HEK293 (cell line): ENCODE measurements around the gene CRACDL.

ENCODE experiments used
- CTCF ChIA-PET: fragments of 350-600 bp; formaldehyde crosslinking; extraction: SDS; loops from one replicate; lab custom pipeline; 2021; ENCODE audit warnings: antibody characterized with exemption; lab: Yijun Ruan, JAX
- POLR2A ChIA-PET: fragments of 300-600 bp; formaldehyde crosslinking; extraction: SDS; loops from one replicate; lab custom pipeline; 2020; ENCODE audit warnings: antibody characterized with exemption, inconsistent platforms; lab: Yijun Ruan, JAX
- H3K27ac ChIP-seq: fragments of 200-500 bp; sonication (Bioruptor generic); 2 replicates; pipeline ENCODE4 v1.5.1; 2014; ENCODE audit warnings: low read depth, low read length, control low read depth, inconsistent platforms; ENCODE audit errors: extremely low read depth
- H3K36me3 ChIP-seq, 2 experiments: fragments of 200-500 bp in 1 of 2; sonication (Bioruptor generic) in 1 of 2; 1 replicate in 1 of 2; 2 replicates in 1 of 2; pipeline ENCODE4 v1.5.1; 2014 to 2017; ENCODE audit warnings: inconsistent platforms in 2 of 2, low read length in 2 of 2; ENCODE audit not compliant: control insufficient read depth in 2 of 2, insufficient read depth in 1 of 2
- H3K4me1 ChIP-seq: fragments of 200-500 bp; sonication (Bioruptor generic); 2 replicates; pipeline ENCODE4 v1.5.1; 2014; ENCODE audit warnings: mild to moderate bottlenecking, low read length, inconsistent platforms; ENCODE audit not compliant: control insufficient read depth, insufficient read depth
- H3K4me3 ChIP-seq: 2 replicates; pipeline ENCODE4 v1.5.1; 2011; ENCODE audit warnings: low read depth, mild to moderate bottlenecking, control low read depth, low read length, moderate library complexity
- H3K9me3 ChIP-seq: fragments of 200-500 bp; sonication (Bioruptor generic); 2 replicates; pipeline ENCODE4 v1.5.1; 2014; ENCODE audit warnings: low read depth, low read length, inconsistent platforms; ENCODE audit not compliant: control insufficient read depth, insufficient read depth
- HOXA7 ChIP-seq: sonication (generic); formaldehyde crosslinking; IDR thresholded peaks from 2 replicates; pipeline ENCODE4 v1.8.1; 2022; ENCODE audit warnings: missing genetic modification reagents, borderline replicate concordance
- ZFHX2 ChIP-seq: fragments of 450-650 bp; formaldehyde crosslinking; conservative IDR thresholded peaks from 2 replicates; pipeline ENCODE4 v1.5.1; 2016; ENCODE audit warnings: missing biosample characterization, missing genetic modification characterization
- ZIC2 ChIP-seq: fragments of 450-650 bp; formaldehyde crosslinking; IDR thresholded peaks from 2 replicates; pipeline ENCODE4 v1.5.1; 2016; ENCODE audit warnings: missing biosample characterization, missing genetic modification characterization
- ZNF138 ChIP-seq: fragments of 450-650 bp; formaldehyde crosslinking; IDR thresholded peaks from 2 replicates; pipeline ENCODE4 v1.5.1; 2016; ENCODE audit warnings: missing biosample characterization, missing genetic modification characterization, borderline replicate concordance
- ZNF16 ChIP-seq: fragments of 450-650 bp; formaldehyde crosslinking; IDR thresholded peaks from 2 replicates; pipeline ENCODE4 v1.5.1; 2016; ENCODE audit warnings: low read depth, missing biosample characterization, missing genetic modification characterization
- ZNF214 ChIP-seq: fragments of 450-650 bp; formaldehyde crosslinking; IDR thresholded peaks from 2 replicates; pipeline ENCODE4 v1.5.1; 2017; ENCODE audit warnings: missing biosample characterization, mild to moderate bottlenecking, missing genetic modification characterization, borderline replicate concordance
- ZNF221 ChIP-seq: fragments of 450-650 bp; formaldehyde crosslinking; IDR thresholded peaks from 2 replicates; pipeline ENCODE4 v1.5.1; 2017; ENCODE audit warnings: missing biosample characterization, missing genetic modification characterization, borderline replicate concordance
- ZNF37A ChIP-seq: fragments of 450-650 bp; IDR thresholded peaks from 2 replicates; pipeline ENCODE4 v1.5.1; 2018; ENCODE audit warnings: missing biosample characterization, missing genetic modification characterization
- ZNF707 ChIP-seq: fragments of 450-650 bp; formaldehyde crosslinking; IDR thresholded peaks from 2 replicates; pipeline ENCODE4 v1.5.1; 2016; ENCODE audit warnings: missing biosample characterization, missing genetic modification characterization
- TF ChIP-seq, protein P1 (sequence below): fragments of 450-650 bp; formaldehyde crosslinking; IDR thresholded peaks from 2 replicates; pipeline ENCODE4 v1.5.1; 2016; ENCODE audit warnings: missing biosample characterization, missing genetic modification characterization
- TF ChIP-seq, protein P2 (sequence below): fragments of 450-650 bp; formaldehyde crosslinking; IDR thresholded peaks from 2 replicates; pipeline ENCODE4 v1.5.1; 2016; ENCODE audit warnings: missing biosample characterization, missing genetic modification characterization
- TF ChIP-seq, protein P3 (sequence below): fragments of 450-650 bp; formaldehyde crosslinking; IDR thresholded peaks from 2 replicates; pipeline ENCODE4 v1.5.1; 2016; ENCODE audit warnings: missing biosample characterization, missing genetic modification characterization
- TF ChIP-seq, protein P4 (sequence below): fragments of 450-650 bp; formaldehyde crosslinking; IDR thresholded peaks from 2 replicates; pipeline ENCODE4 v1.5.1; 2016; ENCODE audit warnings: missing biosample characterization, missing genetic modification characterization

CRACDL gene

DNA sequence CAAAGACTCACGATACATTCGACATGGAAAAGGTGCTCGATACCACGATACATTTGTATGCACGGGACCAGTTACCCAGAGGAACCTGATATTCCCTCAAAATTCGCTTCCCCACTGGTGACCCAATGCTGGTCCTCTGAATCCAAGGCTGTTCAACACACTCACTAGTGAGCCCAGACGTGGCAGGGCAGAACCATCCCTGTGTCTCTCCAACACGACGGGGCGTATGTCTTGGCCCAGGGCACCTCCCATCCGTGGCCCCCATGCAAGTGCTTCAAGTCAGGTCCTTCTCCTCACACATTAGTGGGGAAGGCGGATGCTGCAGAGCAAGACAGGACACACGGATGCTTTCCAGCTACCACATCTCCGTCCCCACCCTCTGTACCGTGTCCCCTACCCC is 6.1 kb downstream of the CRACDL start (continued):
- TF ChIP-seq ZNF16 (tag by site-specific recombination) = no peak
- TF ChIP-seq ZNF138 = no peak
- TF ChIP-seq ZFHX2 (tag by site-specific recombination) = no peak
- TF ChIP-seq ZIC2 (tag by site-specific recombination) = no peak

DNA sequence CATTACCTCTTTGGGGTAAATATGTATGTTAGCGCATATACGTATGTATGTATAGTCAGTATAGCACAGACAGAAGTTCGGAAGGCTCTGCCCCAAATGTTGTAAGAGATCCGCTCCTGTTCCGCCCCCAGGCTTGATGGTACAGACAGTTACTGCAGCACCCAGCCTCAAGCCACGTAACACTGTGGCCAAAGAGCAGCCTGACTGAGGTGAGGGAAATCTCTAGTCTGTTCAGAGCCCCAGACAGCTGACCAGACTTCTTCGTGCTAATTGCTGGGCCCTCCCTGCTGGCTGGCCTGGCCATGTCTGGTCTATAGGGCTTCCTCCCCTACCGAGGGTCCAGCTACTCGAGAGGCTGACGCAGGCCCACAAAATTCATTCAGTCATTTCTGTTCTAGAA is 7.8 kb downstream of the CRACDL start:
- Histone ChIP-seq H3K27ac (no peak overlapping the region), H3K9me3 (no peaks in the 10 kb centered on the region), H3K4me1 (no peaks in the 10 kb centered on the region)
- POLR2A ChIA-PET = no interaction called here
- no peak for TF ChIP-seq ZNF37A
- TF ChIP-seq, protein P1, sequence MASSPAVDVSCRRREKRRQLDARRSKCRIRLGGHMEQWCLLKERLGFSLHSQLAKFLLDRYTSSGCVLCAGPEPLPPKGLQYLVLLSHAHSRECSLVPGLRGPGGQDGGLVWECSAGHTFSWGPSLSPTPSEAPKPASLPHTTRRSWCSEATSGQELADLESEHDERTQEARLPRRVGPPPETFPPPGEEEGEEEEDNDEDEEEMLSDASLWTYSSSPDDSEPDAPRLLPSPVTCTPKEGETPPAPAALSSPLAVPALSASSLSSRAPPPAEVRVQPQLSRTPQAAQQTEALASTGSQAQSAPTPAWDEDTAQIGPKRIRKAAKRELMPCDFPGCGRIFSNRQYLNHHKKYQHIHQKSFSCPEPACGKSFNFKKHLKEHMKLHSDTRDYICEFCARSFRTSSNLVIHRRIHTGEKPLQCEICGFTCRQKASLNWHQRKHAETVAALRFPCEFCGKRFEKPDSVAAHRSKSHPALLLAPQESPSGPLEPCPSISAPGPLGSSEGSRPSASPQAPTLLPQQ = no peak
- TF ChIP-seq ZNF214 (tag by site-specific recombination) = no peak
- TF ChIP-seq, protein P2, sequence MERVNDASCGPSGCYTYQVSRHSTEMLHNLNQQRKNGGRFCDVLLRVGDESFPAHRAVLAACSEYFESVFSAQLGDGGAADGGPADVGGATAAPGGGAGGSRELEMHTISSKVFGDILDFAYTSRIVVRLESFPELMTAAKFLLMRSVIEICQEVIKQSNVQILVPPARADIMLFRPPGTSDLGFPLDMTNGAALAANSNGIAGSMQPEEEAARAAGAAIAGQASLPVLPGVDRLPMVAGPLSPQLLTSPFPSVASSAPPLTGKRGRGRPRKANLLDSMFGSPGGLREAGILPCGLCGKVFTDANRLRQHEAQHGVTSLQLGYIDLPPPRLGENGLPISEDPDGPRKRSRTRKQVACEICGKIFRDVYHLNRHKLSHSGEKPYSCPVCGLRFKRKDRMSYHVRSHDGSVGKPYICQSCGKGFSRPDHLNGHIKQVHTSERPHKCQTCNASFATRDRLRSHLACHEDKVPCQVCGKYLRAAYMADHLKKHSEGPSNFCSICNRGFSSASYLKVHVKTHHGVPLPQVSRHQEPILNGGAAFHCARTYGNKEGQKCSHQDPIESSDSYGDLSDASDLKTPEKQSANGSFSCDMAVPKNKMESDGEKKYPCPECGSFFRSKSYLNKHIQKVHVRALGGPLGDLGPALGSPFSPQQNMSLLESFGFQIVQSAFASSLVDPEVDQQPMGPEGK (tag by site-specific recombination) = no peak
- no peak for TF ChIP-seq ZNF707
- TF ChIP-seq ZNF221 (tag by site-specific recombination) = no peak
- TF ChIP-seq, all 188 proteins: peak for 0
- H3K4me3 ChIP-seq = no peak overlapping the region
- H3K36me3 ChIP-seq = no peaks in the 10 kb centered on the region
- CTCF ChIA-PET = interaction anchor here (0.6 kb wide), 1 partner anchor 35 kb away, joined by 4 read pairs; no protein-coding TSS in a partner anchor

DNA sequence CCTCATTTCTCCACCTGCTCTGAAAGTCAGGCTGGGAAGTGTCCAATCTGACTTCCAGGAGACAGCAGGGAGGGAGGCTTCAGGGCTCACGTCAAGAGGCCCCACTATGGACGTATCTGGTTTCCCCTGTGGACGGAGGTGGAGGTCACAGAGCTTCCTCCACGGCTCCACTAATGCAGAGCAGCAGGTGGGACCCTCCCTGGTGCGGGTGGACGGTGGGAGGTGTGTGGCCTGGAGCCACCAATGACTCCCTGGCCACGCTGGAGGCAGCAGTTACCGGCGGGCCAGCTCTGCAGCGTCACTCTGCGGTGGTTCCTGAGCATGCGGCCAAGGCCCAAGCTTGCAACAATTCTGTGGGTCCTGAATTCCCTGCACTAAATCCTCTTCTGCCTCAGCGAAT is 9.0 kb downstream of the CRACDL start:
- no peaks in the 10 kb centered on the region for H3K9me3 ChIP-seq
- no peaks in the 10 kb centered on the region for H3K4me1 ChIP-seq
- H3K4me3 ChIP-seq = no peak overlapping the region
- no peaks in the 10 kb centered on the region for H3K36me3 ChIP-seq
- CTCF ChIA-PET = no interaction called here
- TF ChIP-seq, protein P3, sequence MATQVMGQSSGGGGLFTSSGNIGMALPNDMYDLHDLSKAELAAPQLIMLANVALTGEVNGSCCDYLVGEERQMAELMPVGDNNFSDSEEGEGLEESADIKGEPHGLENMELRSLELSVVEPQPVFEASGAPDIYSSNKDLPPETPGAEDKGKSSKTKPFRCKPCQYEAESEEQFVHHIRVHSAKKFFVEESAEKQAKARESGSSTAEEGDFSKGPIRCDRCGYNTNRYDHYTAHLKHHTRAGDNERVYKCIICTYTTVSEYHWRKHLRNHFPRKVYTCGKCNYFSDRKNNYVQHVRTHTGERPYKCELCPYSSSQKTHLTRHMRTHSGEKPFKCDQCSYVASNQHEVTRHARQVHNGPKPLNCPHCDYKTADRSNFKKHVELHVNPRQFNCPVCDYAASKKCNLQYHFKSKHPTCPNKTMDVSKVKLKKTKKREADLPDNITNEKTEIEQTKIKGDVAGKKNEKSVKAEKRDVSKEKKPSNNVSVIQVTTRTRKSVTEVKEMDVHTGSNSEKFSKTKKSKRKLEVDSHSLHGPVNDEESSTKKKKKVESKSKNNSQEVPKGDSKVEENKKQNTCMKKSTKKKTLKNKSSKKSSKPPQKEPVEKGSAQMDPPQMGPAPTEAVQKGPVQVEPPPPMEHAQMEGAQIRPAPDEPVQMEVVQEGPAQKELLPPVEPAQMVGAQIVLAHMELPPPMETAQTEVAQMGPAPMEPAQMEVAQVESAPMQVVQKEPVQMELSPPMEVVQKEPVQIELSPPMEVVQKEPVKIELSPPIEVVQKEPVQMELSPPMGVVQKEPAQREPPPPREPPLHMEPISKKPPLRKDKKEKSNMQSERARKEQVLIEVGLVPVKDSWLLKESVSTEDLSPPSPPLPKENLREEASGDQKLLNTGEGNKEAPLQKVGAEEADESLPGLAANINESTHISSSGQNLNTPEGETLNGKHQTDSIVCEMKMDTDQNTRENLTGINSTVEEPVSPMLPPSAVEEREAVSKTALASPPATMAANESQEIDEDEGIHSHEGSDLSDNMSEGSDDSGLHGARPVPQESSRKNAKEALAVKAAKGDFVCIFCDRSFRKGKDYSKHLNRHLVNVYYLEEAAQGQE (tag by site-specific recombination) = no peak
- TF ChIP-seq, all 188 proteins: peak for 0
- POLR2A ChIA-PET = no interaction called here
- no peak overlapping the region for H3K27ac ChIP-seq

DNA sequence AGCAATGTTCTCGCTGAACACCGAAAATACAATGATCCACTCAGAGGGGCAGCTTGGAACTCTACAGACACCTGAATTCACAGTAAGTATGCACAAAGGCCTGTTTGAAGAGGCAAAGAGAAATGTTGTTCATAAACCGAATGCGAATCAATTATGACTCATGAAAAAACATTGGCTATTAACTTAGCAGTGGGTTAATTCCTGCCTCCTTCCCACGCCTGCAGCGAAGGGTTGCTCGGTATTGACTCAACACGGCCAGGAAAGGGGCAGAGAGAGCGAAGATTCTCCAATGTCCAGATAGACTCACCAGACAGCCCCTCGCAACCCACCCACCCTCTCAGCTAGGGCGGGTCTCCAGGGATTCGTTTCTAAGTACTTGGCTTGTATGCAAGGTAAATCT is 9.4 kb downstream of the CRACDL start:
- CTCF ChIA-PET = no interaction called here

More for the DNA sequence above, 9.4 kb downstream of the CRACDL start:
- Histone ChIP-seq H3K4me1 (no peaks in the 10 kb centered on the region), H3K36me3 (no peaks in the 10 kb centered on the region), H3K27ac (no peak overlapping the region), H3K4me3 (no peak overlapping the region), H3K9me3 (no peaks in the 10 kb centered on the region)
- POLR2A ChIA-PET = no interaction called here
- TF ChIP-seq, protein P4, sequence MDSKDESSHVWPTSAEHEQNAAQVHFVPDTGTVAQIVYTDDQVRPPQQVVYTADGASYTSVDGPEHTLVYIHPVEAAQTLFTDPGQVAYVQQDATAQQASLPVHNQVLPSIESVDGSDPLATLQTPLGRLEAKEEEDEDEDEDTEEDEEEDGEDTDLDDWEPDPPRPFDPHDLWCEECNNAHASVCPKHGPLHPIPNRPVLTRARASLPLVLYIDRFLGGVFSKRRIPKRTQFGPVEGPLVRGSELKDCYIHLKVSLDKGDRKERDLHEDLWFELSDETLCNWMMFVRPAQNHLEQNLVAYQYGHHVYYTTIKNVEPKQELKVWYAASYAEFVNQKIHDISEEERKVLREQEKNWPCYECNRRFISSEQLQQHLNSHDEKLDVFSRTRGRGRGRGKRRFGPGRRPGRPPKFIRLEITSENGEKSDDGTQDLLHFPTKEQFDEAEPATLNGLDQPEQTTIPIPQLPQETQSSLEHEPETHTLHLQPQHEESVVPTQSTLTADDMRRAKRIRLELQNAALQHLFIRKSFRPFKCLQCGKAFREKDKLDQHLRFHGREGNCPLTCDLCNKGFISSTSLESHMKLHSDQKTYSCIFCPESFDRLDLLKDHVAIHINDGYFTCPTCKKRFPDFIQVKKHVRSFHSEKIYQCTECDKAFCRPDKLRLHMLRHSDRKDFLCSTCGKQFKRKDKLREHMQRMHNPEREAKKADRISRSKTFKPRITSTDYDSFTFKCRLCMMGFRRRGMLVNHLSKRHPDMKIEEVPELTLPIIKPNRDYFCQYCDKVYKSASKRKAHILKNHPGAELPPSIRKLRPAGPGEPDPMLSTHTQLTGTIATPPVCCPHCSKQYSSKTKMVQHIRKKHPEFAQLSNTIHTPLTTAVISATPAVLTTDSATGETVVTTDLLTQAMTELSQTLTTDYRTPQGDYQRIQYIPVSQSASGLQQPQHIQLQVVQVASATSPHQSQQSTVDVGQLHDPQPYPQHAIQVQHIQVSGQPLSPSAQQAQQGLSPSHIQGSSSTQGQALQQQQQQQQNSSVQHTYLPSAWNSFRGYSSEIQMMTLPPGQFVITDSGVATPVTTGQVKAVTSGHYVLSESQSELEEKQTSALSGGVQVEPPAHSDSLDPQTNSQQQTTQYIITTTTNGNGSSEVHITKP (tag by site-specific recombination) = no peak
- TF ChIP-seq HOXA7 (CRISPR knock-in tag) = no peak
